KBM-7 (cell line): Measurements from ENCODE around the gene CRIP2.
A peak's percentile ranks its signal among the peaks of the same experiment; 100 is the strongest.

Experiments used
- DNase-seq: peaks from one replicate; pipeline ENCODE4 v3.0.0-alpha.2; 2015
- in situ Hi-C: fragments of 300-500 bp; cut with MboI; formaldehyde crosslinking; loops from 2 replicates; pipeline ENCODE4 v1.14.3; 2020; ENCODE audit warnings: low sequenced_read_pairs, low pct_unique_long_range_greater_than_20kb, mixed read lengths

The CRIP2 gene

DNA sequence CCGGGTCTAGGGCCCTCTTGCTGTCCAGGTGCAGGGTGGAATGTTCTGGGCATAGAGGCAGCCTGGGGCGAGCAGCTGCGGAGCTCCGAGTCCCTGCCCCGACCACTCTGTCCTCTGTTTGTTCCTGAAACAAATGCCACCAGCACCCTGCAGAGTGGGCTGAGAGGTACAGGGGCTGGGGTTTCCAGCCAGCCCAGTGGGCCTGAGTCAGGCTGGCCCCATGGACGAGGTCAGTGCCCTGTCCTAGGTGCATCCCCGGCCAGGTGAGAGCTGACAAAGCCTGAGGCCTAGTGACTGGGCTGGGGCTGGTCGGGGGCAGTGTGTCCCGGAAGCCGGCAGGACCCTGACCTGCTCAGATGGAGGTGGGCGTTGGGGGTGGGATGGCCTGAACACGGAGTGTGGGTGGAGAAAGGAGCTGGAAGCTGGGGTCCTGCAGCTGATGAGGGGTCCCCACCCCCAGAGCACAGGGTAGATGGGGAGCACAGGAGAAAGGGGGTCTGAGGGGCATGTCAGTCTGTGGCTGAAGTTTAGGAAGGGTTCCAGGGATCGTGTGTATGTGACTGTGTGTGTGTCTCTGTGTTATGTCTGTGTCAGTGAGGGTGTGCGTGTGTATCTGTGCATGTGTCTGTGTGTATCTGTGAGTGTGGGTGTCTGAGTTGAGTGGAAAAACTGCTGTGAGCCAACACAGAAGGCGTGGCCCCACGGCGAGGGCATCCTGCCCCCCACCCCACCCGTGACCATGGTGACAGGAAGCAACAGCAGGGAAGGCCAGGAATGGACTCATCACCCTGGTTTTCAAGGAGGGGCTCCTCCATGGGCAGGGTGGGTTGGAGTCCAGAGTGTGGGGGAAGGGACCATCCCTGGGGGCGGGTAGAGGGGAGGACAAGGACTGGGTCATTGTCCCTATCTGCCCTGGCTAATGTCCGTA lies 9.7 kb downstream of the CRIP2 start:
- no peak for DNase-seq
- in situ Hi-C loops, result no loop called here

- in situ Hi-C loops, result no loop called here
- DNase-seq, result no peak
Observed at GRCh38 chr14:105484997-105485393, 10.4 kb downstream of the CRIP2 start.

DNA sequence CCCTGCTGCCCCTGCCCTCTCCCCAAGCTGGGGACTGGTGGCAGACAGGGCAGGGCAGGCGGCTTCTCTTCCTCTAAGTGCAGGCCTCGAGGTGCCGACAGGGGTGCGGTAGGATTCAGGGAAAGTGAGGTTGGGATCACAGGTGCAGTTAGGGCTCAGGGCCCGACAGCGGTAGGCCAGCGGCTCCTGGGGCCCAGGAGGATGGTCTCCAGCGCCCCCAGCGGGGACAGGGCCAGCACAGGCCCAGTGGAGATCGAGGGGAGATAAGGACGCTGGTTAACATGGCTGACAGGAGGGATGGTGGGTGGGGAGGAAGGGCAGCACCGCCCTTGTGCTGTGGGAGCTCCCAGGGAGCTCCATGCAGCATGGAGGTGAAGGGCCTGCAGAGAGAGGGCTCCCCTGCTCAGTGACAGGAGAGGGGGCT lies 11.1 kb downstream of the CRIP2 start:
- peak; percentile 46 for DNase-seq
- in situ Hi-C loops, result no loop called here

DNA sequence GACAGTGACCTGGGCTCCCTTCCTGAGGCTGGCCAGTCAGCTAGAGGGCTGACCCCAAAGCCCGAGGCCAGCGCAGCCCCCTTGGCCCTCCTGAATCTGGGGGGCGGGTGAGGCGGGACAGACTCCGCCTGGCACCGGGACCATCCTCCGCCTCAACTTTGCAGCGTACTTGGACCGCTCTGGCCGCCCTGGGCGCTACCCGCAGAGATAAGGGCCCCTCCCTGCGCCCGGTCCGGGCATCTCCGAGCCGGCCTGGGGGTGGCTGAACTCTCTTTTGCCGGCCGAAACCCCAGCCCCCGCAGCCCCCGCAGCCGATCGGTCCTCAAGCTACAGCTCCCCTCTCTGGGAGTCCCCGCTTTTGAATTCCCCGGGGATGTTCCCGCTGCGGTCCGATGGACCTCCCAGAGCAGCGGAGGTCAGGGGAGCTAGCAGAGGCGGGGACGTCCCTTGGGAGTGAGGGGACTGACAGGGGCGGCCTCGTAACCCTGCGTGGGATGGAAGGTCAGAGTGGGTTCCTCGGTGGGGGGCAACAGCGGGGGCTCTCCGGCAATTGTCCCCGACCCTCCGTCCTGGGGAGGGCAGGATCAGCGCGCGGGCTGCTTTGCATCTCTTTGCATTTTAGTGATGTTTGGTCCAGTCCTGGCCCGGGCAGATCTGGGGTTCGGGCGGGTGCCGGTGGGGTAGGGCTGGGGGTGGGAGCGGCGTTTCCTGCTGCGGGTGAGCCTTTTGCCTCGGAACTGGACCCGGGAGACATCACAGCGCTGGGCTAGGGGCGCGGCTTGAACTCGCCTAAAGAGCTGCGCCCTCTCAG lies 11.7 kb downstream of the CRIP2 start, which contains the start of gene CRIP1:
TSS of gene CRIP1 (plus strand) at position 724 of the 811 bp plus-strand sequence. CDS start 374 bp downstream, outside the sequence.
- in situ Hi-C loops, result no loop called here
- DNase-seq, result no peak

DNA sequence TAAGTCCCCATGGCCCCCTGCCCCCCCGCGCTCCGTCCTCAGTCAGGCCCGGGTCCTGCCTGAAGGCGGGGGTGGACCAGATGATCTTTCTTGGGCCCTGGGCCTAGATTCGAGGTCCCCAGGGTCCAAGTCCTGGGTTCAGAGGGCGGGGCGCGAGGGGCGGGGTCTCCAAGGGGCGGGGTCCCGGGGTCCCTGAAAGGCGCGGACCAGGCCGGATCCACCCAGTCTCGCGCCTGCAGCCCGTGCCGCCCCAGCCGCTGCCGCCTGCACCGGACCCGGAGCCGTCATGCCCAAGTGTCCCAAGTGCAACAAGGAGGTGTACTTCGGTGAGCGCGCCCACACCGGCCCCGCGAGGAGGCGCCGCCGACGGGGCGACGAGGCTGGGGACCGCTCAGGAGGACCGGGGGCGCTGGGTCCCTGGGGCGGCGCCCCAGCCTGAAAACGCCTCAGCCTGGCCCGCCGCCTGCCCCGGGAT lies 12.4 kb downstream of the CRIP2 start:
- no peak for DNase-seq
- in situ Hi-C loops, result no loop called here

DNA sequence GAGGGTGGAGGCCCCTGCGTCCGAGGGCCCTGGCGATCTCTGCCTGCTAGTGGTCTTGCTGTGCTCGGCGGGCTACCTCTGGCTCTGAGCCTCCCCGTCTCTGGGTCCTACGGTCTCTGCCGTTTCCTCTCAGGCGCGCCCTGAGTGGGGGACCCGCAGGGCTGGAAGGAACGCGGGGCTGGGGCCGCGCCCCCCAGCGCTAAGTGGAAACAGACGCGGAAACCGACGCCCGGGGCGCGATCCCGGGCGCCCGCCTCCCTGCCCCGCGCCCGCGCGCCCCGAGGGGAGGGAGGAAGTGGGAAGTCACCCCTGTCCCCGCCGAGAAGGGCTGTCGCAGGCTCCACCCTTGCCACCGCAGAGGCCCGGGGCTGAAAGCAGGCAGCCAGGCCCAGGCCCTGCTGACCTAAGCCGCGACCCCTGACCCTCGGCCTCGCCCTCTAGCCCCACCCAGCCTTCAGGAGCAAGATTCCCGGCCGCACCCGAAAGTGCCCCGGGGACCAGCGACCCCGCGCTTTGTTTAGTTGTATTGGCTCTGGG lies 12.9 kb downstream of the CRIP2 start:
- DNase-seq, result no peak
- in situ Hi-C loops, result no loop called here

- in situ Hi-C loops, result no loop called here
- no peak for DNase-seq
Observed at GRCh38 chr14:105487986-105488777, 13.6 kb downstream of the CRIP2 start.

GRCh38 chr14:105488781-105489541 lies 14.3 kb downstream of the CRIP2 start:
- DNase-seq, result no peak
- in situ Hi-C loops, result no loop called here

DNA sequence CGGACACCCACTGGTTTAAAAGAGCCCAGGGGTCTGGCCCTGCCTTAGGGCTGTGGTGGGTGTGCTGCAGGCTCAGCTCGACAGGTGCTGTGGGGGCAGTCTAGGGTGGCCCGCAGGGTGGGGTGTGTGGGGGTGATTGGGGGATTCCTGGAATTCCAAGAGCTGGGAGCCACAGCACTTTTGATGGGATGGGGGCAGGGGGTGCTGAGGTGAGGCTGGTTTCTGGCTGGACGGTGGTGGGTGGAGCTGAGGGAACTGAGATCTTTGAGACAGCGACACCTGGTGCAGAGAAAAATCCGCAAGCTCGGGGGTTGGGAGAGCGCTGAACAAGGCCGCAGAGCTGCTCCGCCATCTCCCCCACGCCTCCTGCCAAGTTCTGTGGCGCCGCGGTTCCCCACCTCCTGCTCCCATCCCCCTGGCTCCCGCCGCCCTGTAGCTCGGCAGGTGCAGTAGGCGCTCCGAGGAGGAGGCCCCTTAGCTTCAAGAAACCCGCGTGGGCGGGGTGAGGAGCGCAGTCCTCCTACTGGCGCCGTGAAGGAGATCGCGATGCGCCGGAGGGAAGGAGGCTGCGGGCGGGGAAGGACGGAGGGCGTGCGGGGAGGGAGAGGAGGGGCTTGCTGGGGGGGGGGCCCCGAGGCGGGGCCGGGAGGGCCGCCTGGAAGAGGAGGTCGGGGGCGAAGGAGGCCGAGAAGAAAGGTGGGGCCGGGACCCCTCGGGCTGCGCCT lies 15.1 kb downstream of the CRIP2 start:
- in situ Hi-C loops, result no loop called here

DNA sequence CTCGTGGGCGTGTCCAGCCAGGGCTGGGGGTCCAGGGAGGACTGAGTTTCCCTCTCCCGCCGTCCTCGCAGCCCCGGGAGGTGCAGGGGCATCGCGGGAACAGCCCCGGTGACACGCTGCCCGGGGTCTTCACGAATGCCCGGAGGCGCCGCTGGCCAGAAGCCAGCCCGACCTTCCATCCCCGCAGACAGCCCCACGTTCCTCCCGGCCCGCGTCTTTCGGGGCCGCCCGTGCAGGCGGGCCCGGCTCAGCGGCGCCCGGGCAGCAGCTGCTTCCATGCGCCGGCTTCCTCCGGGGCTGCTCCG lies 15.6 kb downstream of the CRIP2 start:
- in situ Hi-C loops, result no loop called here

More for the DNA sequence above, 15.1 kb downstream of the CRIP2 start:
- DNase-seq, result peak; percentile 92

GRCh38 chr14:105490572-105491365 lies 16.1 kb downstream of the CRIP2 start, which contains the start of gene TEDC1:
TSS of gene TEDC1 (plus strand) at chr14:105491246. CDS start at chr14:105491376, 130 bp downstream.
- in situ Hi-C loops, result no loop called here
- peak; percentile 100 for DNase-seq

More for the DNA sequence above, 15.6 kb downstream of the CRIP2 start:
- DNase-seq, result no peak

DNA sequence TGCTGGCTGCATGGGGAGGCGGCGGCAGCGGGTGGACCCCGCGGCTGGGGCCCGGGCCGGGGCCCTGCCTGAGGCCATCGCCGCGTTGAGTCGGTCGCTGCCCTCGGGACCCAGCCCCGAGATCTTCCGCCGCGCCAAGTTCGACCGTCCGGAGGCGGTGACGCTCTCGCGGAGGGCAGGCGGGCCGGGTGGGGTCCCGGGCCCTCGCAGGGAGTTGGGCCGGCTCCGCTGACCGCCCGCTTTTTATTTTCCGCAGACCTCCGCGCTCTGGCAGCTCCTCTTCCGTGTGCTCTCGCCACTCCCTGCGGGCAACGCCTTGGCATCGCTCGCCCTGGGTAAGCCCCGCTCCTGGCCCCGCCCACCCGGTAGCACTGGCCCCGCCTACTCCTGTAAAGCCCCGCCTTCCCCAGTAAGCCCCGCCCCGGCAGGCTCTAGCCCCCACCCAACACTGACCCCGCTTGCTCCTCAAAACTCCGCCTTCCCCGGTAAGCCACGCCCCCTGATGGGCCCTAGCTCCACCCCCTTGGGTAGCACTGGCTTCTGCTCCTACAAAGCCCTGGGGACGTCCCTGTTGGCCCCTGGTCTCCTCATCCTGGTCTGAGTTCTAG lies 16.8 kb downstream of the CRIP2 start:
- in situ Hi-C loops, result no loop called here
- DNase-seq, result peak; percentile 78

- no peak for DNase-seq
- in situ Hi-C loops, result no loop called here
Observed at GRCh38 chr14:105492031-105492970, 17.7 kb downstream of the CRIP2 start.

GRCh38 chr14:105492971-105493871 lies 18.6 kb downstream of the CRIP2 start:
- in situ Hi-C loops, result no loop called here

More at GRCh38 chr14:105492971-105493871, 18.6 kb downstream of the CRIP2 start:
- no peak for DNase-seq
